Measurements from ENCODE around the gene ERP44.
A peak's percentile ranks its signal among the peaks of the same experiment; 100 is the strongest.

GRCh38 chr9:100098887-100099721 is at the start of gene ERP44, which contains the start of gene INVS:
- TF ChIP-seq CTCF (IDR thresholded peaks at IDR 0.05) (no peak), POLR2A (IDR thresholded peaks at IDR 0.05) (peak; percentile 90)

Data from right lobe of liver (tissue), 4 donors.